Measurements from ENCODE around the gene STK10.

DNA sequence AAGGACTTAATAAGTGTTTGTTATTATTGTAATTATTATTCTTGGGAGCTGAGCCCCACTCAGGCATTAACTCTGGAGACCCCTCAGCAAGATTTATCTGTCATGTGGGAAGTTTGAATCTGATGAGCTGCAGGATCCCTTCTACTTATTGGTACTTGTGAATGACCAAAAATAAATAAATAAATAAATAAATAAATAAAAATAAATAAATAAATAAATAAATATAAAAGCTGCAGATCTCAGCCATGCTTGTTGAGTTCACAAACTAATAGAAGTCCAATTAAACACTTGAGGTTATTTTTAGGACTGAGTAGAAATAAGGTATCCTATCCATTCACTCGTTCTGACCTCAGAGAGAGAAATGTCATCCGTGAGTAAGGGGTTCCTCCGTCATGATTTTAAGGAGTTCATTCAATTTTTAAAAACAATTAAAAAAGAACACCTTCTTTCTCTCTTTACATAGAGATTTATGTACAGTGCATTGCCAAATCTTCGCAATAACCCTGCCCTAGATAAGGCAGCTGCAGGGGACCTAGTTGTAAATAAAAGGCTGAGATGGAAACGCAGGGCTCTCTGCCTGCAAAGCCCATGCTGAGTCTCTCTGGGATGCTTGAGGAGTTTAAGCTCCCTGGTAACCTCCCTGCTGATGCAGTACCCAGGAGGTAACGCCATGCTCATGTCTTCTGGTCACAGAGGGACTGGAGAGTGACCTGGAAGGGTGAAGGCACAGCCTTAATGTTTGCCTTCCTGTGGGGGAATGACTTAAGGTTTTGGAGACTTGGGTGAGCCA, 7.2 kb upstream of the STK10 start:
- TF ChIP-seq EZH2 (IDR thresholded peaks at IDR 0.05; ENCODE audit: insufficient read depth, poor library complexity, severe bottlenecking) (no peak), EZH2phosphoT487 (IDR thresholded peaks at IDR 0.05; ENCODE audit: insufficient read depth, low read depth) (no peak)
